ENCODE results near the gene ADGB.

DNA sequence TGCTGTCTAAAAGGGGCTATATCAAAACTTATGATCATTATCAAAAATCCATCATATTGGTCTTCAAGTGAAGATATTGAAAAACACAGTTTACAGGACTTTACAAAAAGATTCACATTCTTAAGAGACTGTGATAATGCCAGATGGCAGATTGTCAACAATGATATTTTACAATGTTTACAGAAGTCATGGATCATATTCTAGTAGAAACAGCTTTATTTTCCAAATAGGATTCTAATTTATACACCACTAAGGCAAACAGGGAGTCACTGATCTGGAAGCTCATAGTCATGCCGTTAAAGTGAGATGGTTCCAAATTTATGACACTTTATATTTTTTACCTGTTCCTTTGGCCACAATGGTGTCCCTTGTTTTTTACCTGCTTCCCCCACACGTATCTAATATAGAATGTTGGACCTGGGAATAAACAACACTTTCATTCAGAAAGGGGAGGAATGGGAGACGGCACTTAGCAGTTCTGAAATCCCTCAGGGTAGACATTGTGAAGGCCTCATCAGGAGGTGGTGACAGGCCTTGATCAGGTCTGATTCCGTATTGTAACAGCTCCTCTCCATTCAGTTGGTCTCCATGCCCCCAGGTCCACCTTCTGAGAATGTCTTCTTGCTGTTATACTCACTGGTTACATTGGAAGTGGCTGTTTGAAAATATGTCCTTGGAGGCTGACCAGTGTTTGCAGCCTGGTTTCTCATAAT, 228.6 kb downstream of the ADGB start:
- no peak for TF ChIP-seq POLR2A (IDR thresholded peaks at IDR 0.05; ENCODE audit: low read depth)
- no peak for TF ChIP-seq EP300 (IDR thresholded peaks at IDR 0.05)
- no peak for TF ChIP-seq CTCF (IDR thresholded peaks at IDR 0.05)
